Activated CD4-positive, alpha-beta T cell treated with anti-CD3 and anti-CD28 coated beads, Interleukin-2, amount 50 U/mL, for 1 hour (primary cell): ENCODE measurements around the gene SLC17A1.

ENCODE experiments used
- DNase-seq: peaks from one replicate; pipeline ENCODE4 v3.0.0-alpha.2; 2020

SLC17A1 gene

GRCh38 chr6:25831532-25832306, at the start of gene SLC17A1:
Gene SLC17A1 (minus strand): TSS chr6:25832052. CDS start chr6:25830557, 1,495 bp downstream.
- no peak for DNase-seq

- no peak for DNase-seq
These were observed 48.7 kb upstream of the SLC17A1 start for GRCh38 chr6:25880601-25881000.

GRCh38 chr6:25878721-25879322, 47.0 kb upstream of the SLC17A1 start:
- DNase-seq, result no peak

GRCh38 chr6:25875926-25876602, 44.2 kb upstream of the SLC17A1 start:
- no peak for DNase-seq

- DNase-seq, result no peak
These were observed 43.7 kb upstream of the SLC17A1 start for GRCh38 chr6:25875563-25875905.

- no peak for DNase-seq
These were observed 43.1 kb upstream of the SLC17A1 start for GRCh38 chr6:25874822-25875562.

- DNase-seq, result no peak
These were observed 42.3 kb upstream of the SLC17A1 start, which contains the start of gene SLC17A3 for GRCh38 chr6:25874118-25874517. Gene SLC17A3 (minus strand): TSS chr6:25874243. CDS start chr6:25868387, 5,856 bp downstream.

- peak; percentile 6 for DNase-seq
These were observed 41.0 kb upstream of the SLC17A1 start for GRCh38 chr6:25872814-25873213.

- no peak for DNase-seq
These were observed 38.0 kb upstream of the SLC17A1 start for GRCh38 chr6:25869840-25870239.

- DNase-seq, result no peak
These were observed 36.8 kb upstream of the SLC17A1 start for GRCh38 chr6:25868436-25869183.

GRCh38 chr6:25866011-25866410, 34.2 kb upstream of the SLC17A1 start:
- DNase-seq, result peak; percentile 1

- DNase-seq, result no peak
These were observed 31.5 kb upstream of the SLC17A1 start for GRCh38 chr6:25863360-25863759.

- DNase-seq, result no peak
These were observed 30.3 kb upstream of the SLC17A1 start for GRCh38 chr6:25862199-25862598.

- no peak for DNase-seq
These were observed 20.9 kb upstream of the SLC17A1 start for GRCh38 chr6:25852756-25853155.

GRCh38 chr6:25851961-25852360, 20.1 kb upstream of the SLC17A1 start:
- DNase-seq, result no peak

GRCh38 chr6:25844518-25844917, 12.7 kb upstream of the SLC17A1 start:
- no peak for DNase-seq

- DNase-seq, result no peak
These were observed 10.7 kb upstream of the SLC17A1 start for GRCh38 chr6:25842526-25842925.

GRCh38 chr6:25835442-25836283, 3.8 kb upstream of the SLC17A1 start:
- DNase-seq, result no peak

- DNase-seq, result no peak
These were observed 3.1 kb upstream of the SLC17A1 start for GRCh38 chr6:25834950-25835349.

GRCh38 chr6:25833136-25833535, 1.3 kb upstream of the SLC17A1 start:
- no peak for DNase-seq

GRCh38 chr6:25832670-25833069, 818 bp upstream of the SLC17A1 start:
- no peak for DNase-seq

- no peak for DNase-seq
These were observed 433 bp upstream of the SLC17A1 start for GRCh38 chr6:25832307-25832662.
